ENCODE data around the gene DGUOK.

GRCh38 chr2:73961274-73961673, 34.6 kb downstream of the DGUOK start:
- no peak for TF ChIP-seq SRF (IDR thresholded peaks at IDR 0.05; ENCODE audit: low read depth in 2 of 2, low read length in 2 of 2)
- no peak for TF ChIP-seq SUZ12 (IDR thresholded peaks at IDR 0.05; ENCODE audit: unreplicated experiment)
- TF ChIP-seq POLR2A (IDR thresholded peaks at IDR 0.05; ENCODE audit: low read depth, low read length): no peak
- no peak for TF ChIP-seq CTCF (IDR thresholded peaks at IDR 0.05 in 2 of 3, conservative IDR thresholded peaks at IDR 0.05 in 1 of 3; ENCODE audit: control insufficient read depth in 2 of 3, extremely low read depth in 1 of 3, insufficient read depth in 1 of 3, low read depth in 3 of 3, low read length in 3 of 3)
- TF ChIP-seq CBX3 (IDR thresholded peaks at IDR 0.05; ENCODE audit: borderline replicate concordance, low read depth): no peak

Data from GM12878 (cell line).